Stimulated activated CD4-positive, alpha-beta T cell treated with anti-CD3 and anti-CD28 coated beads, Interleukin-15, amount 100 ng/mL, for 1 hour (primary cell): ENCODE results near the gene BMS1.
"Not testable (repeated sequence)": the region's sequence is repeated elsewhere in the genome, so short reads cannot be mapped to it uniquely, and the experiment has no call there.

ENCODE experiments used
- DNase-seq, 2 donors: peaks; one replicate each; pipeline ENCODE4 v3.0.0-alpha.2; 2020; ENCODE audit warnings: low read depth in 1 of 2, low spot score in 1 of 2

BMS1 gene

DNA sequence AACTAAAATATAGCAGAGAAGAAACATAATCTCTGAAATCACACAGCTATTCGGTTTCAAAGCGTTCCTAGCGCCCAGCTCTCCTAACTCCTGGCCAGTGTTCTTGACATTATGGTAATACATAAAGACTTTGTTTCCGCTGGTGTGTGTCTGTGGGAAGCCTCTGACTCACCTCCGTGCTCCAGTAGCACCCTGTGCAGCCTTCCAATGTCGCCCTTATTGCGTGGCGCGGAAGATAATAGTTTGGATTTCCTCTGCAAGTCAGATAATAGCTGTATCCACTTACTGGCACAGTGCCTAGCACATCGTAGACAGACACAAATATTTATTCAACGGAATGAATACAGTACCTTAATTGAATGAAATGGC is 570 bp downstream of the BMS1 start:
- no peak for DNase-seq

DNA sequence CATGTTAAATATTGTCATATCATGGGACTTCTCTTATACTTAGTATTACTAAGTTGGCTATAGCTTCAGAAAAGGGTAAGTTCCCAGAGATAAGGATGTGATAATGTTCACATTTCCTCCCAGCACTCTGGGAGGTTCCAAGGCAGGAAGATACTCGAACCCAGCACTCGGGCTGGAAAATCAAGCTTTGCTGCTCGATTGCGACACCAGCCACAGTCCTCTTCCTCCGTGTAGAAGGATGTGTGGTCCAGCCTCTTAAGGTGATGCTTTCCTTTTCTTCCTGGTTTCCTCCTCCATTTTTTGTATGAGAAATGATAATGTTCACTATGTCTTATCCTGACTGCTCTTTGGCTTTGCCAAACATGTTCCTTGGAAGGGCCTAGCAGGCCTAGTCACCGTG is 3.2 kb downstream of the BMS1 start:
- DNase-seq, result no peak

DNA sequence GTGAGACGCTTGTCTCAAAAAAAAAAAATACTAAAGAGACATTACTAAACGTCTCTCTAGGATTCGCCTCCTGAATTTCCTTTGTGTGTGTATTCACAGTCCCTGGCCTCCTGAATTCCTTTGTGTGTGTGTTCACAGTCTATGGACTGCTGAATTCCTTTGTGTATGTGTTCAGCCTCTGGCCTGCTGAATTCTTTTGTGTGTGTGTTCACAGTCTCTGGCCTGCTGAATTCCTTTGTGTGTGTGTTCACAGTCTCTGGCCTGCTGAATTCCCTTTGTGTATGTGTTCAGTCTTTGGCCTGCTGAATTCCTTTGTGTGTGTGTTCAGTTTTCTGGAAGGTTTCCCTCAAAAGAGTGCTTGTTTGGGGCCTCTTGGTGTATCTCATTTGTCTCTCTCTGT is 8.2 kb downstream of the BMS1 start:
- no peak for DNase-seq

DNA sequence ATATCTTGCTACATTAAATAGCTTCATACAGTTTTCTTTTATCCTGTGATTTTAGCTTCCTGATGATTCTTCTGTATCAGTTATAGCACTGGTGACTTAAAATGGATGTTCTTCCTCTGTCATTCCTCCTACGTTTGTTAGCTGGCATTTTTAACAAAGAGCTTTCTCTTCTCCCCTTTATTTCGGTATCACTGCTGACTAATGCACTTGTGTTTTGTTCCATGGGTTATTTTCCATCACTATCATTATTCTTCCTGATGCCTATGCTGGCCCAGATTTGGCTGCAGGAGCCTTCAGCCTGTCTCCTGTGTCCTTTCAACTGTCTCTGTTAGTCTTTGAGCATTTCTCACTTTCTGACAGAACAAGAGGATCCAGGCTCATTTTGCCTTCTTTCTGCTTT is 13.1 kb downstream of the BMS1 start:
- no peak for DNase-seq

DNA sequence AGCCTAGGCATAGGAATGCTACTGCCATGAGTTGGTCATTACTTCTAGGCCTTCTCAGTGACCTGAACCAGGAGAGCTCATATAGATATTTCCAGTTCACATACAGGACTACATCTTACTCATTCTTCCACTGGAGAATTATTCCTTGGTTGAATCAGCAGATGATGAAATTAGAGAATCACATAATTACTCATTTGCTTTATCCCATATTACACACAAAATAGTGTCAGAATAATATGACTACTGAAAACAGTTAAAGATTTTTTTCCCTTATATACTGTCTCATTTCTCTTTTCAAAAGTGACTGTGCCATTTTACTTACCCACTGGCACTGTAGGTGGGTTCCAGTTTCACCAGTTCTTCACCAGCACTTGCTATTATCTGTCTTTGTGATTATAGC is 18.5 kb downstream of the BMS1 start:
- no peak for DNase-seq

DNA sequence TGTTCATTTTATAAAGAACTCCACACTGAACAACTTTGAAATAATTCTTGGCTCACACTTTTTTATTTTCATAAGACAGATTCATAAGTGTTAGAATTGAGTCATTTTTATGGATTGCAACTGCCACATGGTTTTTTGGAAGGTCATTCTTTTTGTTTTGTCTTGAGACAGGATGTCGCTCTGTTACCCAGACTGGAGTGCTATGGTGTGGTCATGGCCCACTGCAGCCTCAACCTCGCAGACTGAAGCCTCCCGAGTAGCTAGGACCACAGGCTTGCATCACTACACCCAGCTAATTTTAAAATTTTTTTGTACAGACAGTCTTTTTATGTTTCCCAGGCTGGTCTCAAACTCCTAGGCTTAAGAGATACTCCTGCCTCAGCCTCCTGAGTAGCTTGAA is 20.3 kb downstream of the BMS1 start:
- no peak for DNase-seq

DNA sequence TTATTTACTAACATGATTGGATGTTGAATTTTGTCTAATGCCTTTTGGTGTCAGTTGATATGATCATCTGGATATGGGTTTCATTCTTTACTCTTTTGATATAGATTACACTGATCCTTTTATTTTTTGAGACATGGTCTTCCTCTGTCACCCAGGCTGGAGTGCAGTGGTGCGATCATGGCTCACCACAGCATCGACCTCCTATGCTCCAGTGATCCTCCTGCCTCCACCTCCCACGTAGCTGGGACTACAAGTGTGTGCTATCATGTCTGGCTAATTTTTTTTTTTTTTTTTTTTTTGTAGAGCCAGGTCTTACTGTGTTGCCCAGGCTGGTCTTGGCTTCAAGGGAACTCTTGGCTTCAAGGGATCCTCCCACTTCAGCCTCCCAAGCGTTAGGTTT is 27.1 kb downstream of the BMS1 start:
- no peak for DNase-seq

DNA sequence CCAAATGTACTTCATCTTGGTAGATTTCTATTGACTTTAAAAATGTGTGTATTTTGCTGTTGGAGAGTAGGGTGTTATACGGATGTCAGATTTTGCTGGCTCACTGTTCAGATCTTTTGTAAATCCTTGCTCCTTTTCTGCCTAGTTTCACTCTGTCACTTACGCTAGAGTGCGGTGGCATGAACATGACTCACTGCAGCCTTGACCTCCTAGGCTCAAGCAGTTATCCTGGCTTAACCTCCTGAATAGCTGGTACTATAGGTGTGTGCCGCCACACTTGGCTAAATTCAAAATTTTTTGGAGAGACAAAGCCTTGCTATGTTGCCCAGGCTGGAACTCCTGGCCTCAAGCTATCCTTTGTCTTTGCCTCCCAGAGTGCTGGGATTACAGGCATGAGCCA is 29.4 kb downstream of the BMS1 start:
- DNase-seq, result no peak

DNA sequence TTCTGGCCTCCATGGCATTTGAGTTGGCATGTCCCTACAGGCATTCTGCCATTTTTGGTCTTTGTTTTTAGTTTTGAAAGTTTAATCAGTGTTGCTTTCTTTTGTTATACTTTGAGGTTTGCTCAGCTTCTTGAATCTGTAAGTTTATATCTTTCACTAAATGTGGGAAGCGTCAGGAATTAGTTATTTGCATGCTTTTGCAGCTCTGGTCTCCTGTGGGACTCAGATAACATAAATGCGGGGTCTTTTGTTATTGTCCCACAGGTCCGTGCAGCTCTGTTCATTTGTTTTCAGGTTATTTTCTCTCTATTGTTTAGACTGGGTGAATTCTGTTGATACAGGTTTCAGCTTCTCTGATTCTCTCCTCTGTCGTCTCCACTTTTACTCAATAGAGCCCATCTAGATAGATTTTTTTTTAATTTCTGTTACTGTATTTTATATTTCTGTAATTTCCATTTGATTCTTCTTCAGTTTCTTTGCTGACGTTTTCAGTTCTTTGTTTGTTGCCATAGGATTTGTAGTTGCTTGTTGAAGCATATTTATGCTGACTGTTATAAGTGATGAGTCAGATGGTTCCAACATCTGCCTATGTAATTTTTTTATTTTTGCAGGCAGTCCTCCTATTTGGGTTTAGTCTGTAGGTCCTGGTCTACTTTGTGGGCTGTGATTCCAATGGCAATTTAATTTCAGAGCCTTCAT is 31.5 kb downstream of the BMS1 start:
- DNase-seq, result not testable (repeated sequence)

DNA sequence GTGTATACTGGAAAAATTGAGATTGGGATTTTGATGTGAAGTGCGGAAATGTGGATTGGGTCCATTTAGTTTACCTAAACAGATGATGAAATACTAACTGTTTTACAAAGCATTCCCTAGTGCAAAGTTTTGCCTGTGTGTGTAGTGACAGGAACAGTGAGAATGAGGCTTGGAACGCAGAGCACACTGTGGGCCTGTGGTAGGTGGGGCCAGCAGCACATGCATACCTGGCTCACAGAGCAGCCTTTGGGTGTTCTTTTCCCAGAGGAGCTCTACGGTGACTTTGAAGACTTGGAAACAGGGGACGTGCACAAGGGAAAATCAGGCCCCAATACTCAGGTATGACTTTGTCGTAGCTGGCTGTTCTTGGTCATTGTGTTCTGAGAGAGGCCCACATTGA is 33.7 kb downstream of the BMS1 start:
- DNase-seq, result not testable (repeated sequence)

DNA sequence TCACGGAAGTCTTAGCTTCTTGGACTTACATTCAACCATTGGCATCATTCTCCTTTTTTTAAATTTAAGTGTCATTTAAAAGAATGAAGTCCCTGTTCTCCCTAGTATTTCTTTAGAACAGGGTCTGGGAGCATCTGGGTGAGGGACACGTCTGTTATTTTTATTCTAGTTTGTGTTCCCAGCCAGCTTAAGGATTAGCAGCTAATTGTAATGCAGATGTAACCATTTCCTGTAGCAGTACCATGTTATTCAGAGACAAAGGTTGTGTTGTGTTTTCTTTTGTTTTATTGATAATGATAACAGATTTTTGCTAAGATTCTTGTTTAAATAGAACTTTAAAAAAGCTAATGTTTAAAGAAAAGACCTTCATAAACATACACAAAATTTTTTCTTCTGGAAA is 34.3 kb downstream of the BMS1 start:
- no peak for DNase-seq

DNA sequence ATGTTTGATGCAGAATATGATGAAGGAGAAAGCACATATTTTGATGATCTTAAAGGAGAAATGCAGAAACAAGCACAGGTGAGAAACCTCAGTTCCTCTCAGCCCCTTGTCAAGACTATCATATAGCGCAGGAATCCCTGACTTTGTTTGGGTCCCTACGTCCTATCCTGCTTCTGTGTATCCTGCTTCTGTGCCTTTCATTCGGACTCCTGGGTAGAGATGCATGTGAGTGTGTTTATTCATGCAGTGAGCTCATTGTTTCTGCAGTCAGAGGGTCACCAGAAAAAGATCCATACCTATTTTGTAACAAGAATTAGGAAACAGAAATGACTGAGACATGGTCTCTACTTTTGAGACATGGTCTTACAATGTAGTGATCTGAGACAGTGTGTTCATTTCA is 34.8 kb downstream of the BMS1 start:
- not testable (repeated sequence) for DNase-seq

DNA sequence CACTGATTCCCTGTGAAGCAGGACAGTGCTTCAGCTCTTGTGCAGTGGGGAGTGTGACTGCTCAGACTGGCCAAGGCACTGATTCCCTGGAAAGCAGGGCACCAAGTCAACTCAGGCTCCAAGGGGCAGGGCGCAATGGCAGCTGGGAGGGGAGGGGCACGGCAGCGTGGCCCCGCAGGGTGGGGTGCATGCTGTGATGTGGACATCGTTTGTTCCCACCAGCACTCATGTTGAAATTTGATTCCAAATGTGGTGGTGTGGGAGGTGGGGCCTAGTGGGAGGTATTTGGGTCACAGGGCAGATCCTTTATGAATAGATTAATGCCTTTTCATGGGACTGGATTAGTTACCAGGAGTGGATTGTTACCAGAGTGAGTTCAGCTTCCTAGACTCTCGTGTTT is 44.2 kb downstream of the BMS1 start:
- DNase-seq, result not testable (repeated sequence)

DNA sequence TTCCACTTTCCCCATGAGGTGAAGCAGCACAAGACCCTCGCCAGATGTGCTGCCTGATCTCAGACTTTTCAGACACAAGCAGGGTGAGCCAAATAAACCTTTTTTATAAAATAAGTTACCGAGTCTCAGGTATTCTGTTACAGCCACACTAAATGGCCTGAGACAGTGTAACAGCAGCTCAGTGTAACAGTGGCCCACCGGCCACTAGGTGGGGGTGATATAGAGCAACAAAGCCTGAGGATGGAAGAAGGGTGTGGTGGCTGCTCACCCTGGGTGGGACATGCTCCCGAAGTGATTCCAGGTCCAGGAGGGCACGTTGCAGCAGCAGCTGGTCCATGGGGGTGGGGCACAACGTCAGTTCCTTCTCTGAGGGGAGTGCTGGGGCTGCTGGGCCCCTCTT is 44.6 kb downstream of the BMS1 start:
- no peak for DNase-seq

DNA sequence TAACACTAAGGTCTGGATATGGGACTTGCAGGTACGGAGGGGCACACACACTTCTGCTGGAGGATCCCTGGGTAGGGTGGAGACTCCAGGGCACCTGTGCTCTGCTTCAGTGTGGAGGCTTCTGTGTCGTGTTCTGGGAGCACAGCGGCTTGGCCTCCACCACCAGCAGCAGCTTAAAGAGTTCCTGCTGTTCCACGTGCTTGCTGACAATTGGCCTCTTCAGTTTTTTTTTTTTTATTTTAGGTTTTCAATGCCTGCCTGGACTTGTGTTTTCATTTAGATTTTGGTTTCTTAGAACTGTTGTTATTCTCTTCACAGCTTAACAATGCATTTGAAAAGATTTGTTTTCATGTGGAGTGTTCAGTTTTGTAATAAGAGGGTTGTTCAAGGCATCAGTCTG is 45.8 kb downstream of the BMS1 start:
- DNase-seq, result not testable (repeated sequence)

DNA sequence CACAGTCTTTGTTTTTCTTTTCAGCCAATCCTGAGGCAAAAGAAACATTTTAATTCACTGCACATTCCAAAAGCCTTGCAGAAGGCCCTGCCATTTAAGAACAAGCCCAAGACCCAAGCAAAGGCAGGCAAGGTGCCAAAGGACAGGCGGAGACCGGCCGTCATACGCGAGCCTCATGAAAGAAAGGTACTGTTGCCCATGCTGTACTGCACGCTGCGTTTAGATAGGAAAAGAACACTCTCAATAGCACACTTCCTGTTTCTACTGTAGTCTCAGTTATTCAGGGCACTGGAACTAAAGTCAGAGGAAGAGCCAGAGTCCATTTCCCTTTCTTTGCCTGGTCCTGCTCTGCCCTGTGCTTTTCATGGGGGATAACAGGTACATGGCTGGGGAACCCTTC is 47.6 kb downstream of the BMS1 start:
- DNase-seq, result no peak

DNA sequence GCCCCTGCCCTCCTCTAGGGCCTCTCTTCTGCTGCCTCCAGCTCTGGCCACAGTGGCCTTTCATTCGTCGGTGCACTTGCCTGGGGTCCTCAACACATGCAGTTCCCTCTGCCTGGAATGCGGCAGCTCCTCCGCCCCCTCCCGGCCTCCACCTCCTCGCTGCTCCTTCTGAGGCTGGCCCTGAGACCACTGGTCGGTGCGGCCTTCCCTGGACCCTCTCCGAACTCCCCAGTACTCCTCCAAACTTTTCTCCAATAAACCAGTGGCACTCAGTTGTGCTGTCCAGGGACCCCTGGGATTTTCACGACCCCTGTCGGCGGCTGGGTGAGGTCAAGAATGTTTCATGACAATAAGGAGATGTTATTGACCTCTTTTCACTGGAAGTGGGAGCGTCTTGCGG is 53.5 kb downstream of the BMS1 start:
- DNase-seq, result no peak

DNA sequence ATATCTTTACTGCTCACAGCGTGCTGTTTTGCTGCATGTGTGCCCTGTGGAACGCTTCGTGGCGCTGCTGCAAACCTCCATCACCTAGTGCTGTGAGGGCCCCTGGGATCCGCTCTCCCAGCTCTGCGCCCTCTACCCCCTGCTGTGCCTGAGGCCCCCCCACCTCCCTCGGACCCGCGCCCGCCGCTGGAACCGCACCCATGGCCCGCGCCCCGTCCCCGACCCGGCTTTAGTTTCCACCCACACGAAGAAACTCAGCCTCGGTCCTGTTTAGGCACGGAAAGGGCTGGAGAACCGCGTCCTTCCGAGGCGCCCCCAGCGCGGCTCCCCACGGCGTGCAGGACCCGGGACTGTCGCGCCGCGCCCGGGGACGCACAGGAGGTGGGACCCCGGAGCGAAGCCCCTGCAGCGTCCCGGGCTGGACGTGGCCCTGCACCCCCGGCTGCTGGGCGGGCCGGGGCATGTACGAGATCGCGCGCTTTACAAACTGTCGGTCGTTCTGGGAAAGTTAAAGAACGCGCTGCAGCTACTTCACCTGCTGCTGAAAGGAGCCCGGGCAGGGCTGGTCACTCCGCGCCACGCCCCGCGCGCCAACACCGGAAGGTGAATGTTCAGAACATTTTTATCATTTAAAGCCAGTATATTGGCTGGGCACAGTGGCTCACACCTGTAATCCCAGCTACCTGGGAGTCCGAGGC is 54.3 kb downstream of the BMS1 start:
- no peak for DNase-seq

DNA sequence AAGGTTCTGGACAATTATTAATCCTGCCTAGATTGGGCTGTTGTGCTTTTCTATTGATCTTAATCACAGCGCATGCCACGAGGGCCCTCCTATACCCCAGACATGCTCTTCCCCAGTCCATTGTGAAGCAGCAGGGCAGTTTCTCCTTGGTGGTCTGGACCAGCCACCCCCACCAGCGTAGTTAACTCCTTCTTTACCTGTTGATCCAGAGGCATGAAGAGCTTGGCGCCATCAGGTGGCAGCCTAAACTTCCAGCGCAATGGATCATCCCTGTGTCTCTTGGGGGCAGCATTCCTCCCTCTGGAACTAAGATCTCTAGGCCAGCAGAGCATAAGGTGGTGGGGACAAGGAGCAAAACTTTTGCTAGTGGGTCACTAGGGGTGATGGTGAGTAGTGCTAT is 62.2 kb downstream of the BMS1 start:
- DNase-seq, result not testable (repeated sequence)

DNA sequence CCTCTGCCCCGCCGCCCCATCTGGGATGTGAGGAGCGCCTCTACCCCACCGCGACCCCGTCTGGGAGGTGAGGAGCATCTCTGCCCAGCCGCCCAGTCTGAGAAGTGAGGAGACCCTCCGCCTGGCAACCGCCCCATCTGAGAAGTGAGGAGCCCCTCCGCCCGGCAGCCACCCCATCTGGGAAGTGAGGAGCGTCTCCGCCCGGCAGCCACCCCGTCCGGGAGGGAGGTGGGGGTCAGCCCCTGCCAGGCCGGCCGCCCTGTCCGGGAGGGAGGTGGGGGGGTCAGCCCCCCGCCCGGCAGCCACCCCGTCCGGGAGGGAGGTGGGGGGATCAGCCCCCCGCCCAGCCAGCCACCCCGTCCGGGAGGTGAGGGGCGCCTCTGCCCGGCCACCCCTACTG is 64.7 kb downstream of the BMS1 start:
- not testable (repeated sequence) for DNase-seq

DNA sequence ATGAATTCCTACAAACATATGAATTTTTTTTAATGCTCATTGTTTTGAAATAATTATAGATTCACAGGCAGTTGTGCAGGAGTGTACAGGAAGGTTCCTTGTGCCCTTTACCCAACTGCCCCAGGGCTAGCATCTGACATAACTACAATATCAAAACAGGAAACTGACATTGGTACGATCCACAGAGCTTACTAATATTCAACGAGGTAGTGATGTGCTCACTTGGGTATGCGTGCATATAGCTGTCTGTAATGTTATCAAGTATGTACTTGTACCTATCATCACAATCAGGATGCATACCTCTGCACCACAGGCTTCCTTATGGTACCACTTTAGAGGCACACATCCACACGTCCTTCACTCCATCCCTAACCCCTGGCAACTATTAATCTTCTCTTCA is 68.3 kb downstream of the BMS1 start:
- DNase-seq, result no peak

DNA sequence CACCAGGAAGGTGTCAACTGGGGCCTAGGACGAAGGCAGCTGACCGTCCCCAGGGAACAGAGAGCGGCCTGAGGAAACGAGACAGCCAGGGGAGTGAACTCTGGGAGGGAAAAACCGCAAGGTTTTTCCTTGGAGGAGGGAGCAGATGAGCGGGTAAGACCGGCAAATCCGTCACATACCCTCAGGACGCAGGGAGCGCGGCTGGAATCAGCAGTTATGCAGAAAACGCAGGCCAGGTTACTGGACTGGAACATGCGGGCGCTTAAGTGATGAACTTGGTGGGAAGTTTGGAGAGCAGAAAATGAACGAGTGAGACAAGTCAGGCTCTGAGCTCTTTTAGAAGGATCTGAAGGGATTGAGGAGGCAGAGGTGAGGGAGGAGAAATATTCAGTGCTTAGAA is 76.7 kb downstream of the BMS1 start:
- DNase-seq, result no peak

DNA sequence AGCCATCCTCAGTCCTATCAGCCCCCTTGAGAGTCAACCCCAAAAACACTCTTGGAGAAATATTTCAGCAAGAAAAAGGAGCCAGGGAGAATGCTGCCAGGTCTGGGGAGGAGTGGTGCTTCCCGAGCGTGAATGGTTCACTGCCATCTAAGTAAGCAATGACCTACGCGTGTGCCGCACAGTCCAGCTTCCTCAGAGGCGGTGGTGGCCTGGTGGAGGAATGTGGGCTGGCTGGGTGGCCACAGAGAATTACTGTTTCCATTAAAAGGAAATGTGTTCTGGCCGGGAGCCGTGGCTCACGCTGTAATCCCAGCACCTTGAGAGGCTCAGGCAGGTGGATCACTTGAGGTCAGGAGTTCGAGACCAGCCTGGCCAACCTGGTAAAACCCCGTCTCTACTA is 77.4 kb downstream of the BMS1 start:
- DNase-seq, result not testable (repeated sequence)
